CD14-positive monocyte (primary cell): ENCODE results near the gene PSMB7. TPM values are rescaled to one million over a fixed set of nuclear protein-coding genes. Genes with fewer than 3 reads are reported as not detected.

Experiments used
- DNase-seq, 3 donors: peaks; one replicate each; pipeline ENCODE4 v3.0.0-alpha.2; 2011 to 2022
- H2AFZ ChIP-seq: 2 replicates; pipeline ENCODE4 v1.6.0; 2012; ENCODE audit warnings: mild to moderate bottlenecking, low read depth, low read length, inconsistent platforms; ENCODE audit not compliant: insufficient read depth, poor library complexity, severe bottlenecking
- H3K27ac ChIP-seq, 2 donors: 1 replicate in 1 of 2; 2 replicates in 1 of 2; pipeline ENCODE4 v1.5.1; 2012 to 2013; ENCODE audit warnings: low read length in 2 of 2, control low read depth in 1 of 2, inconsistent platforms in 1 of 2, low read depth in 1 of 2, mild to moderate bottlenecking in 1 of 2
- H3K27me3 ChIP-seq, 2 donors: one replicate each; pipeline versions ENCODE4 v1.6.0 to v1.6.1; 2011 to 2013; ENCODE audit warnings: low read length in 2 of 2; ENCODE audit not compliant: control insufficient read depth in 2 of 2, insufficient read depth in 2 of 2
- H3K36me3 ChIP-seq, 2 donors: replicated peaks in 1 of 2; 1 replicate in 1 of 2; 2 replicates in 1 of 2; pipeline versions ENCODE4 v1.5.1 to v1.6.1; 2012 to 2013; ENCODE audit warnings: low read length in 2 of 2, control low read depth in 1 of 2, inconsistent platforms in 1 of 2, mild to moderate bottlenecking in 1 of 2; ENCODE audit not compliant: insufficient read depth in 2 of 2, control insufficient read depth in 1 of 2
- H3K4me1 ChIP-seq, 2 donors: 1 replicate in 1 of 2; 2 replicates in 1 of 2; pipeline versions ENCODE4 v1.5.1 to v1.6.1; 2012 to 2013; ENCODE audit warnings: low read length in 2 of 2, control low read depth in 1 of 2, inconsistent platforms in 1 of 2, mild to moderate bottlenecking in 1 of 2, moderate library complexity in 1 of 2; ENCODE audit not compliant: insufficient read depth in 2 of 2, control insufficient read depth in 1 of 2
- H3K4me2 ChIP-seq: replicated peaks from 2 replicates; pipeline ENCODE3; 2012; ENCODE audit warnings: low read length, moderate library complexity, mild to moderate bottlenecking; ENCODE audit not compliant: poor library complexity, severe bottlenecking; ENCODE audit errors: extremely low read depth
- H3K4me3 ChIP-seq, 3 experiments: fragments of 200-600 bp in 1 of 3; sonication (generic) in 1 of 3; replicated peaks in 1 of 3; 1 replicate in 2 of 3; 2 replicates in 1 of 3; pipeline ENCODE4 v1.5.1; 2011 to 2013; ENCODE audit warnings: low read length in 3 of 3, mild to moderate bottlenecking in 3 of 3, control low read depth in 2 of 3, low read depth in 2 of 3, inconsistent platforms in 1 of 3, moderate library complexity in 1 of 3
- H3K79me2 ChIP-seq: 2 replicates; pipeline ENCODE4 v1.6.0; 2012; ENCODE audit warnings: mild to moderate bottlenecking, control low read depth, inconsistent platforms, low read length, moderate library complexity; ENCODE audit not compliant: insufficient read depth
- H3K9ac ChIP-seq: 2 replicates; pipeline ENCODE4 v1.6.0; 2017; ENCODE audit warnings: low read length, mild to moderate bottlenecking; ENCODE audit not compliant: insufficient read depth, poor library complexity, severe bottlenecking
- H3K9me3 ChIP-seq, 2 donors: replicated peaks in 1 of 2; 1 replicate in 1 of 2; 2 replicates in 1 of 2; pipeline versions ENCODE4 v1.5.1 to v1.6.1; 2012 to 2013; ENCODE audit warnings: low read length in 2 of 2, control low read depth in 1 of 2; ENCODE audit not compliant: control insufficient read depth in 1 of 2, insufficient read depth in 1 of 2
- H4K20me1 ChIP-seq: 2 replicates; pipeline ENCODE4 v1.6.0; 2012; ENCODE audit warnings: mild to moderate bottlenecking, low read length, control low read depth, moderate library complexity; ENCODE audit not compliant: insufficient read depth
- H3K27ac Mint-ChIP-seq, 7 donors: one replicate each; pipeline ENCODE4 v1.8.0; 2020; ENCODE audit warnings: mild to moderate bottlenecking in 7 of 7, mixed read lengths in 7 of 7, moderate library complexity in 6 of 7, inconsistent platforms in 2 of 7
- H3K27me3 Mint-ChIP-seq, 3 donors: one replicate each; pipeline ENCODE4 v1.8.0; 2021 to 2022; ENCODE audit warnings: low read depth in 3 of 3, mild to moderate bottlenecking in 3 of 3, mixed read lengths in 3 of 3, moderate library complexity in 3 of 3, inconsistent platforms in 1 of 3
- H3K36me3 Mint-ChIP-seq, 2 donors: one replicate each; pipeline ENCODE4 v1.8.0; 2020; ENCODE audit warnings: mixed read lengths in 2 of 2, inconsistent platforms in 1 of 2, mild to moderate bottlenecking in 1 of 2
- H3K4me1 Mint-ChIP-seq: one replicate; pipeline ENCODE4 v1.8.0; 2020; ENCODE audit warnings: mild to moderate bottlenecking, mixed read lengths
- H3K4me3 Mint-ChIP-seq, 2 donors: one replicate each; pipeline ENCODE4 v1.8.0; 2020; ENCODE audit warnings: mild to moderate bottlenecking in 2 of 2, mixed read lengths in 2 of 2, moderate library complexity in 1 of 2
- H3K9me3 Mint-ChIP-seq, 7 donors: one replicate each; pipeline ENCODE4 v1.8.0; 2020 to 2022; ENCODE audit warnings: mixed read lengths in 7 of 7, mild to moderate bottlenecking in 6 of 7, moderate library complexity in 6 of 7, inconsistent platforms in 2 of 7
- WGBS: methylation state at CpG from one replicate; pipeline ENCODE4 v1.1.5; 2013; ENCODE audit warnings: missing lambda C conversion rate; ENCODE audit not compliant: insufficient coverage; 5-methylcytosine and 5-hydroxymethylcytosine counted together
- intact Hi-C, 2 donors: fragments of 100-400 bp; cut with micrococcal nuclease; formaldehyde crosslinking; loops; one replicate each; pipeline versions ENCODE4 v1.15.0 to v1.15.1; 2023
- polyA plus RNA-seq, 3 donors: library from polyadenylated mRNA; depleted of rRNA in 1 of 3; unstranded in 2 of 3; stranded (reverse) in 1 of 3; fragments of 300-500 nt in 2 of 3; fragments of >200 nt in 1 of 3; fragmentation: Illumina TruSeq in 2 of 3; gene quantifications; 1 replicate in 2 of 3; 2 replicates in 1 of 3; pipeline ENCODE4 v1.2.3, GENCODE V29; 2012 to 2021
- TF ChIP-seq, protein P1 (sequence below): fragments of 200-600 bp; IDR thresholded peaks from one replicate; pipeline ENCODE4 v1.8.0; 2022; ENCODE audit warnings: antibody characterized with exemption, mild to moderate bottlenecking

PSMB7 gene
- polyA plus RNA-seq, 3 donors, result 129 to 194 (median 191) TPM

GRCh38 chr9:124454296-124454695 is 39.1 kb upstream of the PSMB7 start:
- Histone ChIP-seq H3K27me3 (peaks cover 18 to 36% of the 10 kb centered on the region in 2 donors), H2AFZ (no peak overlapping the region), H3K4me2 (no peak overlapping the region), H3K27ac (no peak overlapping the region), H3K4me1 (peaks cover 0 to 7% of the 10 kb centered on the region in 2 donors), H3K9ac (no peak overlapping the region), H3K36me3 (no peaks in the 10 kb centered on the region), H3K9me3 (peaks cover 0 to 6% of the 10 kb centered on the region in 2 donors), H4K20me1 (no peaks in the 10 kb centered on the region), H3K79me2 (no peaks in the 10 kb centered on the region), H3K4me3 (no peak overlapping the region)
- DNase-seq, result no peak
- Mint-ChIP-seq H3K4me1 (peaks cover 7% of the 10 kb centered on the region), H3K27me3 (peaks cover 37 to 55% (median 51%) of the 10 kb centered on the region in 3 donors), H3K27ac (no peak overlapping the region), H3K9me3 (peaks cover 0 to 10% (median 0%) of the 10 kb centered on the region in 7 donors), H3K36me3 (no peaks in the 10 kb centered on the region), H3K4me3 (no peak overlapping the region)
- intact Hi-C loops, result no loop called here
- TF ChIP-seq, protein P1, sequence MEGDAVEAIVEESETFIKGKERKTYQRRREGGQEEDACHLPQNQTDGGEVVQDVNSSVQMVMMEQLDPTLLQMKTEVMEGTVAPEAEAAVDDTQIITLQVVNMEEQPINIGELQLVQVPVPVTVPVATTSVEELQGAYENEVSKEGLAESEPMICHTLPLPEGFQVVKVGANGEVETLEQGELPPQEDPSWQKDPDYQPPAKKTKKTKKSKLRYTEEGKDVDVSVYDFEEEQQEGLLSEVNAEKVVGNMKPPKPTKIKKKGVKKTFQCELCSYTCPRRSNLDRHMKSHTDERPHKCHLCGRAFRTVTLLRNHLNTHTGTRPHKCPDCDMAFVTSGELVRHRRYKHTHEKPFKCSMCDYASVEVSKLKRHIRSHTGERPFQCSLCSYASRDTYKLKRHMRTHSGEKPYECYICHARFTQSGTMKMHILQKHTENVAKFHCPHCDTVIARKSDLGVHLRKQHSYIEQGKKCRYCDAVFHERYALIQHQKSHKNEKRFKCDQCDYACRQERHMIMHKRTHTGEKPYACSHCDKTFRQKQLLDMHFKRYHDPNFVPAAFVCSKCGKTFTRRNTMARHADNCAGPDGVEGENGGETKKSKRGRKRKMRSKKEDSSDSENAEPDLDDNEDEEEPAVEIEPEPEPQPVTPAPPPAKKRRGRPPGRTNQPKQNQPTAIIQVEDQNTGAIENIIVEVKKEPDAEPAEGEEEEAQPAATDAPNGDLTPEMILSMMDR, result no peak
- WGBS, result 89% methylated on average over 9 of the region's 9 CpGs

GRCh38 chr9:124453586-124454191 is 38.4 kb upstream of the PSMB7 start:
- DNase-seq, result no peak
- Histone ChIP-seq H3K4me3 (peak overlapping the region in 1 of 3 experiments; percentile 46), H4K20me1 (no peaks in the 10 kb centered on the region)

More at GRCh38 chr9:124453586-124454191, 38.4 kb upstream of the PSMB7 start:
- Histone ChIP-seq H3K36me3 (no peaks in the 10 kb centered on the region), H2AFZ (no peak overlapping the region), H3K9me3 (peaks cover 0 to 6% of the 10 kb centered on the region in 2 donors), H3K4me2 (peak overlapping the region; percentile 54), H3K27ac (no peak overlapping the region), H3K27me3 (peaks cover 18 to 38% of the 10 kb centered on the region in 2 donors), H3K79me2 (no peaks in the 10 kb centered on the region), H3K4me1 (peaks cover 0 to 7% of the 10 kb centered on the region in 2 donors), H3K9ac (no peak overlapping the region)
- Mint-ChIP-seq H3K4me3 (peak overlapping the region; percentile 34 to 59), H3K9me3 (peaks cover 0 to 10% (median 0%) of the 10 kb centered on the region in 7 donors), H3K36me3 (no peaks in the 10 kb centered on the region), H3K27me3 (peaks cover 37 to 58% (median 50%) of the 10 kb centered on the region in 3 donors), H3K27ac (no peak overlapping the region), H3K4me1 (peaks cover 7% of the 10 kb centered on the region)
- WGBS, result 40% methylated on average over 27 of the region's 35 CpGs
- TF ChIP-seq, protein P1, result no peak
- intact Hi-C loops, result no loop called here
